Fibroblast of skin of abdomen (primary cell): ENCODE measurements around the gene ZNF668.

Experiments used
- DNase-seq: peaks from one replicate; pipeline ENCODE4 v3.0.0-alpha.2; 2013

Gene ZNF668

DNA sequence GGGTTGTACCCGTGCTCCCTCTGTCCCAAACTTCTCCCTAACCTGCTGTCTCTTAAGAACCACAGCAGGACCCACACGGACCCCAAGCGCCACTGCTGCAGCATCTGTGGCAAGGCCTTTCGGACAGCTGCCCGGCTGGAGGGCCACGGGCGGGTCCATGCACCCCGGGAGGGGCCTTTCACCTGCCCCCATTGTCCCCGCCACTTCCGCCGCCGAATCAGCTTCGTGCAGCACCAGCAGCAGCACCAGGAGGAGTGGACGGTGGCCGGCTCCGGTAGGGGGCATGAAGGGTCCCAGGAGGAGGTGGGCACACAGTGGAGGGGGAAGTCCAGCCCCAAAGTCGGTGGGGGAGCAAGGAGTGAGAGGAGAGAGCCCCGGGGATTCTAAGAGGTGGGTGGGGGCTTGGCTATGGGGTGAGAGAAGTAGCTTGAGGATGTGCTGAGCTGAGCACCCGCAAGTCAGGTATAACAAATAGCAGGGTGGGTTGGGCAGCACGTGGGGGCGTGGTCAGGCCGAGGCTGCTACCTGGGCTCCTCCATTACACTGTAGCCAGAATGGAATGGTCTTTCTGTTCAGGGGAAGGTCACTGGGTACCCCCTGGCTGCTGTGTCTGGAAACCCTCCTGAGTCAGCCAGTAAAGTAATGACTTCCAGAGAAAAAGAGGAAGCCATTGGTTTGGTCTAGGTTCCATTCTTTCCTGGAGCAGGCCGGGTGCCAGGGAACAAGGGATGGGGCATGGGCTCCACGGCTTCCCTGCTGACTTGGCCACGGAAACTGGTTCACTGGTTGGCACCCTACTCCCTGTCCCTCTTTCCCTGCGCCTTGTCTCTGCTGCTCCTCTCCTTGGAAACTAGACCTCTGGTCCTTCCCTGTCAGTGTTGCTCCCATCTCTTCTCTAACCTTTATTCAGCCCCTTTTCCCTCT, 7.7 kb upstream of the ZNF668 start:
- no peak for DNase-seq

DNA sequence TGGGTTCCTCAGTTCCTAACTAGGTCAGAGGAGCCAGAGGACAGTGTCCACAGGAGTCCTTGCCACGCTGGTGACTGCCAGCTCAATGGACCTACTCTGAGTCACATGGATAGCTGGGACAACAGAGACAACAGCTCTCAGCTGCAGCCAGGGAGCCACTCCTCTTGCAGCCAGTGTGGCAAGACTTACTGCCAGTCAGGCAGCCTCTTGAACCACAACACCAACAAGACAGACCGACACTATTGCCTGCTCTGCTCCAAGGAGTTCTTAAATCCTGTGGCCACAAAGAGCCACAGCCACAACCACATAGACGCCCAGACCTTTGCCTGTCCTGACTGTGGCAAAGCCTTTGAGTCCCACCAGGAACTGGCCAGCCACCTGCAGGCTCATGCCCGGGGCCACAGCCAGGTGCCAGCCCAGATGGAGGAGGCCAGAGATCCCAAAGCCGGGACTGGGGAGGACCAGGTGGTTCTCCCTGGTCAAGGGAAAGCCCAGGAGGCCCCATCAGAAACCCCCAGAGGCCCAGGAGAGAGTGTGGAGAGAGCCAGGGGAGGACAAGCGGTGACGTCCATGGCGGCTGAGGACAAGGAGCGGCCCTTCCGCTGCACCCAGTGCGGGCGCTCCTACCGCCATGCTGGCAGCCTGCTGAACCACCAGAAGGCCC, 6.8 kb upstream of the ZNF668 start:
- DNase-seq: no peak

DNA sequence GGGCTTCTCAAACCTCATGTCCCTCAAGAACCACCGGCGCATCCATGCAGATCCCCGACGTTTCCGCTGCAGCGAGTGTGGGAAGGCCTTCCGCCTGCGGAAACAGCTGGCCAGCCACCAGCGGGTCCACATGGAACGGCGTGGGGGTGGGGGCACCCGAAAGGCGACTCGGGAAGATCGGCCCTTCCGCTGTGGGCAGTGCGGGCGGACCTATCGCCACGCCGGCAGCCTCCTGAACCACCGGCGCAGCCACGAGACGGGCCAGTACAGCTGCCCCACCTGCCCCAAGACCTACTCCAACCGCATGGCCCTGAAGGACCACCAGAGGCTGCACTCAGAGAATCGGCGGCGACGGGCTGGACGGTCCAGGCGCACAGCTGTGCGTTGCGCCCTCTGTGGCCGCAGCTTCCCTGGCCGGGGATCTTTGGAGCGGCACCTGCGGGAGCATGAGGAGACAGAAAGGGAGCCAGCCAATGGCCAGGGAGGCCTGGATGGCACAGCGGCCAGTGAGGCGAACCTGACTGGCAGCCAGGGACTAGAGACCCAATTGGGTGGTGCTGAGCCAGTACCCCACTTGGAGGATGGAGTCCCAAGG, 6.1 kb upstream of the ZNF668 start:
- DNase-seq: no peak

DNA sequence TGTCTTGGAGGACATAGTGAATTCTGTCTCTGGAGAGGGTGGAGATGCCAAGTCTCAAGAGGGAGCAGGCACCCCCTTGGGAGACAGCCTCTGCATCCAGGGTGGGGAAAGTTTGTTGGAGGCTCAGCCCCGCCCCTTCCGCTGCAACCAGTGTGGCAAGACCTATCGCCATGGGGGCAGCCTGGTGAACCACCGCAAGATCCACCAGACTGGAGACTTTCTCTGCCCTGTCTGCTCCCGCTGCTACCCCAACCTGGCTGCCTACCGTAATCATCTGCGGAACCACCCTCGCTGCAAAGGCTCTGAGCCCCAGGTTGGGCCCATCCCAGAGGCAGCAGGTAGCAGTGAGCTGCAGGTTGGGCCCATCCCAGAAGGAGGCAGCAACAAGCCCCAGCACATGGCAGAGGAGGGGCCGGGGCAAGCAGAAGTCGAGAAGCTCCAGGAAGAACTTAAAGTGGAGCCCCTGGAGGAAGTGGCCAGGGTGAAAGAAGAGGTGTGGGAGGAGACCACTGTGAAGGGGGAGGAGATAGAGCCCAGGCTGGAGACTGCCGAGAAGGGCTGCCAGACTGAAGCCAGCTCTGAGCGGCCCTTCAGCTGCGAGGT, 5.4 kb upstream of the ZNF668 start:
- DNase-seq: no peak

DNA sequence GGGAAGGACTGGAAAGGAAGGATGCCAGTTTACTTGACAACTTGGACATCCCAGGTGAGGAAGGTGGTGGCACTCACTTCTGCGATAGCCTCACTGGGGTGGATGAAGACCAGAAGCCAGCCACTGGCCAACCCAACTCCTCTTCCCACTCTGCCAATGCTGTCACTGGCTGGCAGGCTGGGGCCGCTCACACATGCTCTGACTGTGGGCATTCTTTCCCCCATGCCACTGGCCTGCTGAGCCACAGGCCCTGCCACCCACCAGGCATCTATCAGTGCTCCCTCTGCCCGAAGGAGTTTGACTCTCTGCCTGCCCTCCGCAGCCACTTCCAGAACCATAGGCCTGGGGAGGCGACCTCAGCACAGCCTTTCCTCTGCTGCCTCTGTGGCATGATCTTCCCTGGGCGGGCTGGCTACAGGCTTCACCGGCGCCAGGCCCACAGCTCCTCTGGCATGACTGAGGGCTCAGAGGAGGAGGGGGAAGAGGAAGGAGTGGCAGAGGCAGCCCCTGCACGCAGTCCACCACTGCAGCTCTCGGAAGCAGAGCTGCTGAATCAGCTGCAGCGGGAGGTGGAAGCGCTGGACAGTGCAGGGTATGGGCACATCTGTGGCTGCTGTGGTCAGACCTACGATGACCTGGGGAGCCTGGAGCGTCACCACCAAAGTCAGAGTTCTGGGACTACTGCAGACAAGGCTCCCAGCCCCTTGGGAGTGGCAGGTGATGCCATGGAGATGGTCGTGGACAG, 4.7 kb upstream of the ZNF668 start:
- no peak for DNase-seq

DNA sequence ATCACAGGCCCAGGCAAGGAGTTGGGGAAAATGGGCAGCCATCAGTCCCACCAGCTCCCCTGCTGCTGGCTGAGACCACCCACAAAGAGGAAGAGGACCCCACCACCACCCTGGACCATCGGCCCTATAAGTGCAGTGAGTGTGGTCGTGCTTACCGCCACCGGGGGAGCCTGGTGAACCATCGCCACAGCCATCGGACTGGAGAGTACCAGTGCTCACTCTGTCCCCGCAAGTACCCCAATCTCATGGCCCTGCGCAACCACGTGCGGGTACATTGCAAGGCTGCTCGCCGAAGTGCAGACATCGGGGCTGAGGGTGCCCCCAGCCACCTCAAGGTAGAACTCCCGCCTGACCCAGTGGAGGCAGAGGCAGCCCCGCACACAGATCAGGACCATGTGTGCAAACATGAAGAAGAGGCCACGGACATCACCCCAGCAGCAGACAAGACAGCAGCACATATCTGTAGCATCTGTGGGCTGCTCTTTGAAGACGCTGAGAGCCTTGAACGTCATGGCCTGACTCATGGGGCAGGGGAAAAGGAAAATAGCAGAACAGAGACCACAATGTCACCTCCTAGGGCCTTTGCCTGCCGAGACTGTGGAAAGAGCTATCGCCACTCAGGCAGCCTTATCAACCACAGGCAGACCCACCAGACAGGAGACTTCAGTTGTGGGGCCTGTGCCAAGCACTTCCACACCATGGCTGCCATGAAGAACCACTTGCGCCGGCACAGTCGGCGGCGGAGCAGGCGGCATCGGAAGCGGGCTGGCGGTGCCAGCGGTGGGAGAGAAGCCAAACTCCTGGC, 3.8 kb upstream of the ZNF668 start:
- DNase-seq: no peak

DNA sequence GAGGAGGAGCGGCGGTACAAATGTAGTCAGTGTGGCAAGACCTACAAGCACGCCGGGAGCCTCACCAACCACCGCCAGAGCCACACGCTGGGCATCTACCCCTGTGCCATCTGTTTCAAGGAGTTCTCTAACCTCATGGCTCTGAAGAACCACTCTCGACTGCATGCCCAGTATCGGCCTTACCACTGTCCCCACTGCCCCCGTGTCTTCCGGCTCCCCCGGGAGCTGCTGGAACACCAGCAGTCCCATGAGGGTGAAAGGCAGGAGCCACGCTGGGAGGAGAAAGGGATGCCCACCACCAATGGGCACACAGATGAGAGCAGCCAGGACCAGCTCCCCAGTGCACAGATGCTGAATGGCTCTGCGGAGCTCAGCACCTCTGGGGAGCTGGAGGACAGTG, 3.0 kb upstream of the ZNF668 start:
- no peak for DNase-seq

DNA sequence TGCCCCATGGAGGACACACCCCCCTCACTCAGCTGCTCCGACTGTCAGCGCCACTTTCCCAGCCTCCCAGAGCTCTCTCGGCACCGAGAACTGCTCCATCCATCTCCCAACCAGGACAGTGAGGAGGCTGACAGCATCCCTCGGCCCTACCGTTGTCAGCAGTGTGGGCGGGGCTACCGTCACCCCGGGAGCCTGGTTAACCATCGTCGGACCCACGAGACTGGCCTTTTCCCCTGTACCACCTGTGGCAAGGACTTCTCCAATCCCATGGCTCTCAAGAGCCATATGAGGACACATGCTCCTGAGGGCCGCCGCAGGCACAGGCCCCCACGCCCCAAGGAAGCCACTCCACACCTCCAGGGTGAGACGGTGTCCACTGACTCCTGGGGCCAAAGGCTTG, 2.3 kb upstream of the ZNF668 start:
- DNase-seq: no peak

DNA sequence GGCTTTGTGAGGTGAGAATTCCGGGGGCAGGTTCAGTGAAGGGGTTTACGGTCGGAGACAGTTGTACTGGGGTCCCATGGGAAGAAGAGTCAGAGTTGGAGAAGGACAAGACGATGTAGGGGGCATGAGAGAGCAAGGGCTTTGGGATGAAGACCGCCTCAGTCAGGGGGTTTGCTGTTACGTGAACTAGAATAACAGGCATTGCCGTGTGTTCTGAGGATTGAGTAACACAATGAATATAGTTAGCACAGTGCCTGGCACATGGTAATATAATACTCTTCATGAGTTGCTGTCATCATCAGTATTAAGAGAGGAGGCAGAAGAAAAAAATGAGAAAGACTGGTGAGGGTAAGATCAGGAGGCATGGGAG, 759 bp upstream of the ZNF668 start:
- no peak for DNase-seq

DNA sequence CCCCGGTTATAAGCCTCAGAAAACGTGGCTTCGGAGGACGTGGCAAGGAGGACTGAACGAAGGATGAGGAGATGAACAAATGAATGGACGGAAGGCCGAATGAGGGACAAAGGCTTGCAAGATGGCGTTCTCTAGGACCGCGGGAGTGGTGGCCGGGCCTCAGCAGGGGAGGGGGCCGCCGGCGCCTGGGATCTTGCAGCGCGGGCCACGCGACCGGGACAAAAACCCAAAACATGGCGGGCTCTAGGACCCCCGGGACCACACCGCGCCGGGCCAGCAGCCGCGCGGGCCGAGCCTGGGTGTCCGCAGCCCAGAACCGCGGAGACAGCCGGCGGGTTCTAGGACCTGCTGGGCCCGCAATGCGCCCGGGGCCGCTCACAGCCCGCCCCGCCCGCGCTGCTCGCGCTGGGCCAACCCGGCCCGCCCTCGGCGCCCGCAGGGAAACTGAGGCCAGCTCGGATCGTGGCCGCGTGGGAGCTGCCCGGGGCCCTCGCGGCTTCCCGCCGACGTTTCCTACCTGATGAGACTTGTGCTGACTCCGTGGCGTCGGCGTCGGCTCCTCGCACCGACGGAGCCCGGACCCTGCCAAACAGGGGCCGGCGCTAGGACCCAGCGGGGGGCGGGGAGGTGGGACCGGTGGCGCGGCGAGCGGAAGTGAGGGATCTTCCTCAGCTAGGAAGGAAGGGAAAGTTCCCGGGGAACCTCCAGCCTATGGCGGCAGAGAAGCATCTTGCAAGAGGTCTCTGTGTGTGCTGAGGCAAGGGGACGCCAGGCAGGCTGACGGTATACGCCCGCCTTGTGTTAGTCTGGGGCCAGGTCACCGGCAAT, 684 bp downstream of the ZNF668 start:
- DNase-seq: peak; percentile 90

DNA sequence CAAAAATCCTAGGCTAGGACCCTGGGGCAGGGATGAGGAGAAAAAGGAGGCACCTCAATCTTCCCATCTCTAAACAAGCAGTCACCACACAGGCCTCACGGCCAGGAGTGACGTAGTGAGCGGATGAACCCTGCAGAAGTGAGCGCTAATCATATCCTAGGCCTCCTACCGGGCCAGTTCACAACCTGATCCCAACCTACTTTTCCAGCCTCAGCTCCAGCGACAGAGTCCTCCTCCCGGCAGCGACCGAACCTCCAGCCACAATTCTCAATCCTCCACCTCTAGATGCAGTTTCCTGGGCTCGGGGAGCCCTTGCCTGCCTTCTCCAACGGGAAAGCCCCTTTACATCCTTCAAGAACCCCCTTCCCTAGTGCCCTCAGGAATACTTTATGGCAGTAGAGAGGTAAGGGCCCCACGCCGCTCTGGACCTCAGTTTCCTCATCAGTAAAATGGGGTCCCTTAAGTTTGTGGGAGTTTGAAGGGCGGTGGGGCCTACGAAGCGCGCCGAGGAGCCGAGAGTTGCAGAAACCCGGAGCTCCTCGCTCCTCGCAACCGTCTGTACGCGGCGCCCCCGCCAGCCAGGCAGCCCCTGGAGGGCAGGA, 1.4 kb downstream of the ZNF668 start:
- DNase-seq: peak; percentile 14

DNA sequence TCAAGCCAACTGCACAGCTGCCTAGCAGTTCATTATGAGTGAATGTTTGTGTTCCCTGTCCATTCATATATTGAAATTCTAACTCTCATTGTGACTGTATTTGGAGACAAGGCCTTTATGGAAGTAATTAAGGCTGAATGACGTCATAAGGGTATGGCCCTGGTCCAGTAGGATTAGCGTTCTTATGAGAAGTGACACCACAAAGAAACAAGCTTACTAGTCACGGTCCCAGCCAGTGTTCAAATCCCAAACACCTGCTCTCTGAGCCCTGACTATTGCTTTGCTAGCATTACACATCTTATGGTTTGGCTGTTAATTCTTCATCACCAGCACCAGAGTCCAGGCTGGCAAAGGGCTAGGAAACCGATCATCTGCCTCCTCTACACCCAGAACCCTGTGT, 2.2 kb downstream of the ZNF668 start:
- peak; percentile 89 for DNase-seq

DNA sequence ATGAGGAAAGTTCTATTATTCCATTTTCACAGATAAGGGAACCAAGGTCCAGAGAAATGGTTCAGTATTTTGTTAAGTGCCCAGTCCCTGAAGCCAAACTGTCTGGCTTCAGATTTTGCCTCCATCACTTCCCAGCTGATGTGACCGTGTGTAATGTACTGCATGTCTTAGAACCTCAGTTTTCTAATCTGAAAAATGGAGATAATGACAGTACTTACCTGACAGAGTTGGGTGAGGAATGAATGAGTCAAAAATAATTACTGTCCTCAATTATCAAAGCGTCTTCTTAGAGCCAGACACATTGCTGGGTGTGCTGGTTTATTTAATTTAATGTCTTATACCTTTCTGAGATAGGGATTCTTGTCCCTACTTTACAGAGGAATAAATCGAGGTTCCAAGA, 6.7 kb downstream of the ZNF668 start:
- no peak for DNase-seq

DNA sequence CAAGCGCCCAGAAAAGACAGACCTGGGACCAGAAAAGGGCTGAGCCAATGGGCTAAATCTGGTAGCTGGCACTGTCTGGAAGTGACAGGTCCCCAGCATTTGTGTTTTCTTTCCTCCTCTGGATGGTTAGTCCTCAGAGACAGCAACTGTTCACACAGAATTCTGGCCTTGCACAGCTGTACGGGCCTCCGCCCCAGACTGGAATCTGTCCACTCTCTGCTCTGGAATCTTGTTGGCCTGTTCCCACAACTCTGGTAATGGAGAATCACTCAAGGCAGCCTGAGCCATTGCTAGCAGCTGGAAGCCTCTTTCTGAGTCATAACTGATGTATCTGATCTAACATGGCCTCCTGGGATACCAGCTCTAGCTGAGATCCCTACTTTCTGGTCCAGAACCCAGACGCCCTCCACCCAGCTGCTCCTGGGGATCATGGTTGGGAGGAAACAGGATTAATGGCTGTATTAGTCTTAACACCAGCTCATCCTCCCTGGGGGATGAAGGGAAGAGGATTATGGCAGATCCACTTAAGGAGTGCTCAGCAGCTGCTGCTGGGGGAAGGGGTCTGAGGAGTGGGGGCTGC, 9.1 kb downstream of the ZNF668 start:
- DNase-seq: peak; percentile 94

DNA sequence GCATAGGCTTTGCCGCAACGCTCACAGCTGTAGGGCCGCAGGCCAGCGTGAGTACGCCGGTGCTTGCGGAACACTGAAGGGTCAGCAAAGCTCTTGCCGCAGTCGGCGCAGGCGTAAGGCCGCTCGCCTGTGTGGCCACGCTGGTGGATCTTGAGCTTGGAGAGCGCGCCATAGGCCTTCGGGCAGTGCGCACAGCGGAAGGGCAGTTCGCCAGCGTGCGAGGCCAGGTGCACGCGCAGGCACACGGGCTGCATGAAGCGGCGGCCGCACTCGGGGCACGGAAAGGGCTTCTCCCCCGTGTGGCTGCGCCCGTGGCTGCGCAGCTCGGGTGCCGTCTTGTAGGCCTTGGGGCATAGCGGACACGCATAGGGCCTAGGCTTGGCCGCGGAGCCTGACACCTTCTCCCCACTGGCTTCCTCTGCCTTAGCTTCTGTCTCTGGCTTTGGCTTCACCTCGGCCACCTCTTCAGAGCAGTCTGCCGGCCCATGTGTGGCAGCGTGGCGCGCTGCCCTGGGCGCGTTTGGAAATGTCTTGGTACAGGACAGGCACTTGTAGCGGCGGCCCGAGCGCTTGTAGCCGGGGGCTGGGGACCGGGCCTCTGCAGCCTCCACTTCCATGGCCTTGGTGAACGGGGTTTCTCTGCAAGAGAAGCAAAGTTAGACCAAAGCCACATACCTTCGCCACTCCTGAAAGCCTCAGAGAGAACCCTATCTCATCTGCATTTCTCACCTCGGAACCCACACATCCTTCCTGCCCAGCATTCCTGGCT, 10.0 kb downstream of the ZNF668 start:
- no peak for DNase-seq

DNA sequence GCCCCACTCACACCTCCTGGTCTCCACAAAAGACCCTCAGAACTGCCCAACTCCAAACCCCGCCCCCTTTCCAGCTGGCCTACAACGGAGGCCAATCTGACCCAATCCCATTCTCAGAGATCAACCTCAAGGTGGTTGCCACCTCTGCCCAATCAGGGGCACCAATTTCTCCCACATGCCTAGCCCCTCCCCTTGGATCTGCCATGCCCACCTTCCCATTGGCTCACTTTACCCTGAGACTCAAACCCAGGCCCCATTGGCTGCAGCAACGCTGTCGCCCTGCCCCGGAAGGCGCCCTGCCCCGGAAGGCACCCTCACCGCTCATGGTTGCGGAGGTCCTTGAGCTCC, 10.6 kb downstream of the ZNF668 start:
- DNase-seq: no peak

DNA sequence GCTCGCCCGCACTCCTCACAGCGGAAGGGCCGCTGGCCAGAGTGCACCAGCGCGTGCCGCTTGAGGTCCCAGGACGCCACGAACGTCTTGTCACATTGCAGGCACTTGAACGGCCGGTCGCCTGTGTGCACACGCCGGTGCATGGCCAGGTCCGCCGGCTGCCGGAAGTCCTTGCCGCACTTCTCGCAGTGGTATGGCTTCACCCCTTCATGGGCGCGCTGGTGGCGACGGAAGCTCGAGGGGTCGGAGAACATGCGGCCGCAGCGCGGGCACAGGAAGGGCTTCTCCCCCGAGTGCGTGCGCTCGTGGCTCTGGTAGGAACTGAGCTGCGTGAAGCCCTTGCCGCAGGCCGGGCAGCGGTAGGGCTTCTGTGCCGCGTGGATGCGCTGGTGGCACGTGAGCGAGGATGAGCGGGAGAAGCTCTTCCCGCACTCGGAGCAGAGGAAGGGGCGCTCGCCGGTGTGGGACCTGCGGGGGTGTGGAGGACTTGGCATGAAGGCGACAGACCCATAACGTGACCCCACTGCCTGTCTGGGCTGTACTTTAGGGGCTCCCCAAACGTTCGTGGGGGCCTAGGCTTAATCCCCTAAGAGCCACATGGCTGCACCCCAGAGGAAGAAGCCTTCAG, 12.1 kb downstream of the ZNF668 start:
- DNase-seq: no peak

DNA sequence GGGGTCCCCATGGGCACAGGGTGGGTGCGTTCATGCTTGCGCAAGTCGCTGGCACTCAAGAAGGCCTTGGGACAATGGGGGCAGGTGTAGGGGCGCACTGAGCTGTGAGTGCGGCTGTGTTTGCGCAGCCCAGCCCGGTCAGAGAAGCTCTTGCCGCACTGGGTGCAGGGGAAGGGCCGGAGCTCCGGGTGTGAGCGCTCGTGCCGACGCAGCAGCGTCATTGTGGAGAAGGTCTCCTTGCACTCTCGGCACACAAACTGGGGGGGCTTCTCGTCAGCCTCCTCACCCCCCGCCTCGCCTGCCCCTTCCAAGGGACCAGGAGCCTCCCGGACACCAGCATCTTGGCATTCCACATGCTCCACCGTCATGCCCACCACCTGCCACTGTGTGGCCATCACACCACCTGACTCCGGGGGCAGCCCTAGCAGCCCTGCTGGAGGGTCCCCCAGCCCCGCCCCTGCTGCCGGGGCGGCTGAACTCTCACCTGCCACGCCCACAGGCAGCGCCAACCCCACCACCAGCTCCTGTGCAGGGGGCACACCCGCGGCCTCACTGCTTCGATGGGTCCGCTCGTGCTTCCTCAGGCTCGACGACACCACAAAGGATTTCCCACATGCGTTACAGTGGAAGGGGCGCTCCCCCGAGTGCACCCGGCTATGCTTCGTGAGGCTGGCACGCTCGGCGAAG, 12.8 kb downstream of the ZNF668 start:
- DNase-seq: no peak
